Gastroesophageal sphincter (tissue), 3 donors: Measurements from ENCODE around the gene GMEB2.

Experiments
- EP300 ChIP-seq: sonication (generic); formaldehyde crosslinking; IDR thresholded peaks from one replicate; pipeline ENCODE4 v1.6.1; 2017; ENCODE audit warnings: antibody characterized with exemption, mild to moderate bottlenecking
- TF ChIP-seq, protein P1 (sequence below), 4 experiments: fragments of 200-600 bp in 2 of 4; fragments of 450-650 bp in 2 of 4; sonication (generic) in 1 of 4; IDR thresholded peaks; one replicate each; pipeline ENCODE4 v1.5.1; 2017 to 2019; ENCODE audit warnings: antibody characterized with exemption in 4 of 4, mild to moderate bottlenecking in 2 of 4, moderate library complexity in 2 of 4

DNA sequence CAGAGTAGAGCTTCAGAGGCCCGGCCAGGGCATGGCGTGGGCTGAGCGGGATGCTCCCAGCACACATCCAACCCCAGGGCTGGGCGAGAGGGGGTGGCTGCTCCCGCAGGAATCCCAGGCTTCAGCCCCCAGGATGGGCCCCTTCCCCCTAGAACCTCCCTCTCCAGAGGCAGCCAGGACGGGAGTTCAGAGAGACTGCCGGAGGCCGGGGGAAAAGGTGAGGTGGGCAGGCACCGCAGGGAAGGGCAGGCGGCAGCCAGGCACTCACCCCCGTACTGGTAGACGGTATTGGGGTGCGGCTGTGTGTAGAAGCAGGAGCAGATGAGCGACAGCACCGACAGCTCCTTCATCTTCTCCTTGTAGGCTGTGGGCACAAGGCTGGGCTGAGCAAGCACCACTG lies 17.0 kb upstream of the GMEB2 start:
- TF ChIP-seq, protein P1, sequence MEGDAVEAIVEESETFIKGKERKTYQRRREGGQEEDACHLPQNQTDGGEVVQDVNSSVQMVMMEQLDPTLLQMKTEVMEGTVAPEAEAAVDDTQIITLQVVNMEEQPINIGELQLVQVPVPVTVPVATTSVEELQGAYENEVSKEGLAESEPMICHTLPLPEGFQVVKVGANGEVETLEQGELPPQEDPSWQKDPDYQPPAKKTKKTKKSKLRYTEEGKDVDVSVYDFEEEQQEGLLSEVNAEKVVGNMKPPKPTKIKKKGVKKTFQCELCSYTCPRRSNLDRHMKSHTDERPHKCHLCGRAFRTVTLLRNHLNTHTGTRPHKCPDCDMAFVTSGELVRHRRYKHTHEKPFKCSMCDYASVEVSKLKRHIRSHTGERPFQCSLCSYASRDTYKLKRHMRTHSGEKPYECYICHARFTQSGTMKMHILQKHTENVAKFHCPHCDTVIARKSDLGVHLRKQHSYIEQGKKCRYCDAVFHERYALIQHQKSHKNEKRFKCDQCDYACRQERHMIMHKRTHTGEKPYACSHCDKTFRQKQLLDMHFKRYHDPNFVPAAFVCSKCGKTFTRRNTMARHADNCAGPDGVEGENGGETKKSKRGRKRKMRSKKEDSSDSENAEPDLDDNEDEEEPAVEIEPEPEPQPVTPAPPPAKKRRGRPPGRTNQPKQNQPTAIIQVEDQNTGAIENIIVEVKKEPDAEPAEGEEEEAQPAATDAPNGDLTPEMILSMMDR (IDR thresholded peaks at IDR 0.05), result no peak
- no peak for TF ChIP-seq EP300
